ENCODE data around the gene HIBCH. TPM values are rescaled to one million over a fixed set of nuclear protein-coding genes. Genes with fewer than 3 reads are reported as not detected.
A peak's percentile ranks its signal among the peaks of the same experiment; 100 is the strongest.

Gene HIBCH
- total and polyA plus RNA-seq, 2 of the 13 experiments (the other 11 are each of a cell fraction or from before 2014, with no cell fraction given) = 18.8 to 49.5 TPM

- TF ChIP-seq ZBTB38 (CRISPR knock-in tag; IDR thresholded peaks at IDR 0.05) (0 out of 2 replicates have a peak, but pooled peaks have one; percentile 22), HNRNPK (IDR thresholded peaks at IDR 0.05; ENCODE audit: low read depth, low read length, poor library complexity, severe bottlenecking) (peak; percentile 27), ZNF709 (CRISPR knock-in tag; IDR thresholded peaks at IDR 0.05) (no peak), BRCA1 (CRISPR knock-in tag; IDR thresholded peaks at IDR 0.05) (no peak), ZNF784 (CRISPR knock-in tag; IDR thresholded peaks at IDR 0.05; ENCODE audit: borderline replicate concordance) (no peak), TARDBP (CRISPR knock-in tag; IDR thresholded peaks at IDR 0.05) (no peak), FOXJ3 (CRISPR knock-in tag; IDR thresholded peaks at IDR 0.05; ENCODE audit: borderline replicate concordance) (no peak), ATF1 (CRISPR knock-in tag; IDR thresholded peaks at IDR 0.05) (no peak), MTF1 (CRISPR knock-in tag; IDR thresholded peaks at IDR 0.05) (no peak), ZNF10 (CRISPR knock-in tag; IDR thresholded peaks at IDR 0.05; ENCODE audit: borderline replicate concordance, low read depth) (no peak), ZNF335 (CRISPR knock-in tag; IDR thresholded peaks at IDR 0.05) (no peak), ZNF121 (CRISPR knock-in tag; IDR thresholded peaks at IDR 0.05) (no peak), FOSL1 (CRISPR knock-in tag; IDR thresholded peaks at IDR 0.05; ENCODE audit: borderline replicate concordance) (no peak), E2F2 (CRISPR knock-in tag; IDR thresholded peaks at IDR 0.05; ENCODE audit: borderline replicate concordance) (no peak), MBD4 (IDR thresholded peaks at IDR 0.05; ENCODE audit: borderline replicate concordance, low read length) (no peak), ARNT2 (CRISPR knock-in tag; IDR thresholded peaks at IDR 0.05; ENCODE audit: low read depth) (no peak), KLF13 (CRISPR knock-in tag; IDR thresholded peaks at IDR 0.05) (0 out of 2 replicates have a peak, but pooled peaks have one; percentile 28), REPIN1 (CRISPR knock-in tag; IDR thresholded peaks at IDR 0.05; ENCODE audit: borderline replicate concordance, low read depth) (0 out of 2 replicates have a peak, but pooled peaks have one; percentile 11), RELA (CRISPR knock-in tag; IDR thresholded peaks at IDR 0.05) (no peak), ZNF296 (CRISPR knock-in tag; conservative IDR thresholded peaks at IDR 0.05) (no peak), ZNF768 (CRISPR knock-in tag; IDR thresholded peaks at IDR 0.05) (no peak)
Measured at GRCh38 chr2:190342611-190343010, 23.0 kb upstream of the HIBCH start (continued).
